Fibroblast of lung (primary cell): Measurements from ENCODE around the gene HNF4A. TPM values are rescaled to one million over a fixed set of nuclear protein-coding genes. Genes with fewer than 3 reads are reported as not detected.

Experiments
- DNase-seq, 2 donors: peaks; one replicate each; pipeline versions ENCODE4 v3.0.0 to v3.0.0-alpha.2; 2010; ENCODE audit warnings: low read depth in 2 of 2
- H2AFZ ChIP-seq: 2 replicates; pipeline ENCODE4 v1.5.1; 2012; ENCODE audit warnings: low read length, control low read depth, inconsistent platforms
- H3K27ac ChIP-seq: 2 replicates; pipeline ENCODE4 v1.5.1; 2011; ENCODE audit warnings: low read length, control low read depth; ENCODE audit not compliant: insufficient read depth
- H3K27me3 ChIP-seq: 2 replicates; pipeline ENCODE4 v1.5.1; 2011; ENCODE audit warnings: mild to moderate bottlenecking, low read length; ENCODE audit not compliant: control insufficient read depth, insufficient read depth
- H3K36me3 ChIP-seq: 2 replicates; pipeline ENCODE4 v1.5.1; 2011; ENCODE audit warnings: low read length; ENCODE audit not compliant: control insufficient read depth, insufficient read depth
- H3K4me1 ChIP-seq: 2 replicates; pipeline ENCODE4 v1.5.1; 2011; ENCODE audit warnings: low read length; ENCODE audit not compliant: control insufficient read depth, insufficient read depth; ENCODE audit errors: extremely low read depth
- H3K4me2 ChIP-seq: 2 replicates; pipeline ENCODE4 v1.5.1; 2011; ENCODE audit warnings: low read length, control low read depth; ENCODE audit not compliant: insufficient read depth; ENCODE audit errors: extremely low read depth
- H3K4me3 ChIP-seq, 4 experiments: fragments of 200-600 bp in 1 of 4; sonication (generic) in 1 of 4; replicated peaks in 1 of 4; 2 replicates each; pipeline ENCODE4 v1.5.1; 2011 to 2016; ENCODE audit warnings: low read length in 4 of 4, low read depth in 3 of 4, mild to moderate bottlenecking in 3 of 4, control low read depth in 2 of 4, inconsistent platforms in 1 of 4, mixed read lengths in 1 of 4; ENCODE audit not compliant: insufficient read depth in 1 of 4; ENCODE audit errors: control extremely low read depth in 1 of 4
- H3K79me2 ChIP-seq: 2 replicates; pipeline ENCODE4 v1.5.1; 2012; ENCODE audit warnings: mild to moderate bottlenecking, low read length, inconsistent platforms; ENCODE audit not compliant: control insufficient read depth, insufficient read depth
- H3K9ac ChIP-seq: 2 replicates; pipeline ENCODE4 v1.5.1; 2011; ENCODE audit warnings: mild to moderate bottlenecking, low read length, control low read depth; ENCODE audit not compliant: insufficient read depth
- H3K9me3 ChIP-seq: 2 replicates; pipeline ENCODE4 v1.5.1; 2012; ENCODE audit warnings: low read depth, low read length; ENCODE audit not compliant: control insufficient read depth, insufficient read depth
- H4K20me1 ChIP-seq: 2 replicates; pipeline ENCODE4 v1.5.1; 2011; ENCODE audit warnings: low read length; ENCODE audit not compliant: control insufficient read depth, insufficient read depth; ENCODE audit errors: extremely low read depth
- EZH2 ChIP-seq: IDR thresholded peaks from 2 replicates; pipeline ENCODE4 v1.5.1; 2012; ENCODE audit warnings: low read length, control low read depth, mild to moderate bottlenecking; ENCODE audit errors: missing control alignments
- polyA plus RNA-seq, 2 donors: library from polyadenylated mRNA; depleted of rRNA in 1 of 2; stranded (reverse) in 1 of 2; unstranded in 1 of 2; fragments of >200 nt; gene quantifications; 2 replicates each; pipeline ENCODE4 v1.2.1, GENCODE V29; 2011 to 2012; ENCODE audit warnings: missing spikeins in 1 of 2
- total RNA-seq: library from RNA; depleted of rRNA; stranded (reverse); fragments of >200 nt; gene quantifications from 2 replicates; pipeline ENCODE4 v1.2.1, GENCODE V29; 2014
- TF ChIP-seq, protein P1 (sequence below), 2 donors: IDR thresholded peaks in 1 of 2; conservative IDR thresholded peaks in 1 of 2; 1 replicate in 1 of 2; 2 replicates in 1 of 2; pipeline ENCODE4 v1.5.1; 2011 to 2012; ENCODE audit warnings: low read length in 2 of 2, control low read depth in 1 of 2, inconsistent platforms in 1 of 2, low read depth in 1 of 2, mild to moderate bottlenecking in 1 of 2

The HNF4A gene
- total and polyA plus RNA-seq, 2 donors (not counting 1 experiment from before 2014, with no cell fraction given), result not detected

DNA sequence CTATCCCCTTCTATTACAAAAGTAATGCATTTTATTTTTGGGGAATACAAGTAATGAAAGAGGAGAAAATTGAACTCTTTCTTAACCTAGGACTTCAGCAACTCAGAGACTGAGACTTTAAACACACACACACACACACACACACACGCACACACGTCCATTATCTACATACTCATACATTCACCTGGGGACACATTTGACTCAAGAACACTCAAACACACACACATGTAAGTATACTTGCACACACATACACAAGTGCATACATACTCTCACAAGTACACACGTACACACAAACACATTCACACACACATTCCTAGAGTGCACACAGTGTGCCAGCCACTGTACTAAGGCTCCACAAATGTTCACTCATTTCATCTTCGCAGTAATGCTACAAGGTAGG, 20.8 kb upstream of the HNF4A start:
- no peaks in the 10 kb centered on the region for H3K9me3 ChIP-seq
- H2AFZ ChIP-seq, result no peak overlapping the region
- H3K9ac ChIP-seq, result no peak overlapping the region
- no peak overlapping the region for H3K27ac ChIP-seq
- no peak for DNase-seq
- H3K27me3 ChIP-seq, result peaks cover 3% of the 10 kb centered on the region
- no peaks in the 10 kb centered on the region for H3K4me1 ChIP-seq
- H3K4me3 ChIP-seq, result no peak overlapping the region
- no peaks in the 10 kb centered on the region for H4K20me1 ChIP-seq
- TF ChIP-seq, protein P1, sequence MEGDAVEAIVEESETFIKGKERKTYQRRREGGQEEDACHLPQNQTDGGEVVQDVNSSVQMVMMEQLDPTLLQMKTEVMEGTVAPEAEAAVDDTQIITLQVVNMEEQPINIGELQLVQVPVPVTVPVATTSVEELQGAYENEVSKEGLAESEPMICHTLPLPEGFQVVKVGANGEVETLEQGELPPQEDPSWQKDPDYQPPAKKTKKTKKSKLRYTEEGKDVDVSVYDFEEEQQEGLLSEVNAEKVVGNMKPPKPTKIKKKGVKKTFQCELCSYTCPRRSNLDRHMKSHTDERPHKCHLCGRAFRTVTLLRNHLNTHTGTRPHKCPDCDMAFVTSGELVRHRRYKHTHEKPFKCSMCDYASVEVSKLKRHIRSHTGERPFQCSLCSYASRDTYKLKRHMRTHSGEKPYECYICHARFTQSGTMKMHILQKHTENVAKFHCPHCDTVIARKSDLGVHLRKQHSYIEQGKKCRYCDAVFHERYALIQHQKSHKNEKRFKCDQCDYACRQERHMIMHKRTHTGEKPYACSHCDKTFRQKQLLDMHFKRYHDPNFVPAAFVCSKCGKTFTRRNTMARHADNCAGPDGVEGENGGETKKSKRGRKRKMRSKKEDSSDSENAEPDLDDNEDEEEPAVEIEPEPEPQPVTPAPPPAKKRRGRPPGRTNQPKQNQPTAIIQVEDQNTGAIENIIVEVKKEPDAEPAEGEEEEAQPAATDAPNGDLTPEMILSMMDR (conservative IDR thresholded peaks at IDR 0.05 in 1 of 2, IDR thresholded peaks at IDR 0.05 in 1 of 2; ENCODE audit: low read depth in 1 of 2, low read length in 2 of 2), result no peak
- no peak for TF ChIP-seq EZH2
- no peaks in the 10 kb centered on the region for H3K36me3 ChIP-seq
- H3K79me2 ChIP-seq, result no peaks in the 10 kb centered on the region
- no peak overlapping the region for H3K4me2 ChIP-seq

DNA sequence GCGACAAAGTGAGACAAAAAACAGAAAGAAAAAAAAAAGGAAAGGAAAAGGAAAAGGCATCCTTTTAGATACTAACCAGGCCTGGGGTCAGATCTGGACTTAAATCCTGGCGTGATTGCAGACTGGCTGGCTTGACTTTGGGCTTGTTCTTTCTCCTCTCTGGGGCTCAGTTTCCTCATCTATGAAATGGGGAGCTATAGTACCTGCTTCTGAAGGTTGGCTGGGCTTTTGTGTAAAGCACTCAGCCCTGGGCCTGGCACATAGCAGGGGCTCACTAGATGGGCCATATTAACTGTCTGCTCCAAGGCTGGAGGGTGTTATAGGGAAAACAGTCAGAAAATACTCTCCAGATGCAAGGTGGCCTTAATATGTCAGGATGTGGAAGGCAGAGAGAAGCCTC, 19.8 kb upstream of the HNF4A start:
- Histone ChIP-seq H3K9ac (no peak overlapping the region), H3K4me1 (no peaks in the 10 kb centered on the region), H4K20me1 (no peaks in the 10 kb centered on the region), H3K27ac (no peak overlapping the region), H3K9me3 (no peaks in the 10 kb centered on the region), H3K4me3 (no peak overlapping the region), H2AFZ (no peak overlapping the region), H3K79me2 (no peaks in the 10 kb centered on the region), H3K36me3 (no peaks in the 10 kb centered on the region), H3K27me3 (peaks cover 3% of the 10 kb centered on the region), H3K4me2 (no peak overlapping the region)
- TF ChIP-seq EZH2, result no peak
- TF ChIP-seq, protein P1 (conservative IDR thresholded peaks at IDR 0.05 in 1 of 2, IDR thresholded peaks at IDR 0.05 in 1 of 2; ENCODE audit: low read depth in 1 of 2, low read length in 2 of 2), result no peak
- no peak for DNase-seq

DNA sequence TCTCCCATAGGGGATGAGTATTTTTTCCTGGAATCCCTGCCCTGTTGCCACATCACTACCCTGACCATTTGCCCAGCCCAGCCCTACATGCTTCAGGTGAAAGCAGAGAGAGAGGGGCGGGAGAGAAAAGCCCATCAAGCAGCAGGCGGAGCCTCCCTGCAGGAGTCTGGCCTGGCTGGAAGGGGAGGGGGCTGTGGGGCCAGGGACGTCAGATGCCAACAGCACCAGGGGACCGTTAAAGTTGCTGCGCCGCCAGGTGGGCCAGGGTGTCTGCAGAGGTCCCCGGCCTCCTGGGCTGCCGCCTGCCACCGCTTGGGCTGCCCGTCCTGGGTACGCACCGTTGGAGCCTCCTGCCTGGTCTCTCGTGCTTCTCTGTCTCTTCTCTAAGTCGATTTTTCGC, 19.4 kb upstream of the HNF4A start:
- DNase-seq, result no peak
- Histone ChIP-seq H3K4me2 (no peak overlapping the region), H3K36me3 (no peaks in the 10 kb centered on the region), H4K20me1 (no peaks in the 10 kb centered on the region), H3K9me3 (no peaks in the 10 kb centered on the region), H3K79me2 (no peaks in the 10 kb centered on the region), H3K27me3 (peaks cover 3% of the 10 kb centered on the region), H2AFZ (no peak overlapping the region), H3K4me3 (no peak overlapping the region), H3K27ac (no peak overlapping the region), H3K9ac (no peak overlapping the region), H3K4me1 (no peaks in the 10 kb centered on the region)
- TF ChIP-seq EZH2, result no peak
- TF ChIP-seq, protein P1 (conservative IDR thresholded peaks at IDR 0.05 in 1 of 2, IDR thresholded peaks at IDR 0.05 in 1 of 2; ENCODE audit: low read depth in 1 of 2, low read length in 2 of 2), result no peak
